Caki2 (cell line): ENCODE measurements around the gene RPS29. TPM values are rescaled to one million over a fixed set of nuclear protein-coding genes. Genes with fewer than 3 reads are reported as not detected.
"Not testable (repeated sequence)": the region's sequence is repeated elsewhere in the genome, so short reads cannot be mapped to it uniquely, and the experiment has no call there.

Source experiments
- DNase-seq: peaks from one replicate; pipeline ENCODE4 v3.0.0-alpha.2; 2015; ENCODE audit warnings: low read depth
- in situ Hi-C: cut with HindIII; loops from 2 replicates; pipeline ENCODE4 v1.10.0; 2016; ENCODE audit warnings: low sequenced_read_pairs, low pct_unique_long_range_greater_than_20kb, mixed read lengths
- total RNA-seq: library from RNA; depleted of rRNA; stranded (reverse); fragments of >200 nt; shearing (Covaris generic); gene quantifications from 2 replicates; pipeline ENCODE4 v1.2.3, GENCODE V29; 2014; ENCODE audit warnings: low replicate concordance

Gene RPS29
- total RNA-seq, 1 experiment from 2014 or later: 2,537 TPM

DNA sequence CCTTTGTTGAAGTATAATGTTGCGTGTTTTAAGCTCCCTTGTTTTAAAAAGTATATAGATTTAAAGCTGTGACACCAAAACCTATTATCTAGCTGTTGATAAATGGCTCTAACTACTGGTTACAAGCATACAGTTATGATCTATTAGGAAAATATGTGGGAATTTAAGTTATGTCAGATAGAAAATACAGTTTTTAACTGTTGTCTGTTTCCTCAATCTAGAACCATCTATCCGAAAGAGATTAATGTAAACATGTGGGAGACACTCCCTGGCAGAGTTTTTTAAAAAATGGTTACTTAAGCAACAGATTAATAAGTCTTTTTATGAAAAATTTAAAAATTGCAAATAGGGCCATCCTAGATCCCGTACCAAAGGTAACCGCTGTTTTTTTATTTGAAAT, 26.1 kb upstream of the RPS29 start:
- in situ Hi-C loops: no loop called here
- no peak for DNase-seq

DNA sequence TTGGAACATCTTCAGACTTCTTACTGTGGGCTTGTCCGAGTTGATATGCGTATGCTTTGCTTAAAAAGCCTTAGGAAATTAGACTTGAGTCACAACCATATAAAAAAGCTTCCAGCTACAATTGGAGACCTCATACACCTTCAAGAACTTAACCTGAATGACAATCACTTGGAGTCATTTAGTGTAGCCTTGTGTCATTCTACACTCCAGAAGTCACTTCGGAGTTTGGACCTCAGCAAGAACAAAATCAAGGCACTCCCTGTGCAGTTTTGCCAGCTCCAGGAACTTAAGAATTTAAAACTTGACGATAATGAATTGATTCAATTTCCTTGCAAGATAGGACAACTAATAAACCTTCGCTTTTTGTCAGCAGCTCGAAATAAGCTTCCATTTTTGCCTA, 21.4 kb upstream of the RPS29 start:
- in situ Hi-C loops: no loop called here
- no peak for DNase-seq

DNA sequence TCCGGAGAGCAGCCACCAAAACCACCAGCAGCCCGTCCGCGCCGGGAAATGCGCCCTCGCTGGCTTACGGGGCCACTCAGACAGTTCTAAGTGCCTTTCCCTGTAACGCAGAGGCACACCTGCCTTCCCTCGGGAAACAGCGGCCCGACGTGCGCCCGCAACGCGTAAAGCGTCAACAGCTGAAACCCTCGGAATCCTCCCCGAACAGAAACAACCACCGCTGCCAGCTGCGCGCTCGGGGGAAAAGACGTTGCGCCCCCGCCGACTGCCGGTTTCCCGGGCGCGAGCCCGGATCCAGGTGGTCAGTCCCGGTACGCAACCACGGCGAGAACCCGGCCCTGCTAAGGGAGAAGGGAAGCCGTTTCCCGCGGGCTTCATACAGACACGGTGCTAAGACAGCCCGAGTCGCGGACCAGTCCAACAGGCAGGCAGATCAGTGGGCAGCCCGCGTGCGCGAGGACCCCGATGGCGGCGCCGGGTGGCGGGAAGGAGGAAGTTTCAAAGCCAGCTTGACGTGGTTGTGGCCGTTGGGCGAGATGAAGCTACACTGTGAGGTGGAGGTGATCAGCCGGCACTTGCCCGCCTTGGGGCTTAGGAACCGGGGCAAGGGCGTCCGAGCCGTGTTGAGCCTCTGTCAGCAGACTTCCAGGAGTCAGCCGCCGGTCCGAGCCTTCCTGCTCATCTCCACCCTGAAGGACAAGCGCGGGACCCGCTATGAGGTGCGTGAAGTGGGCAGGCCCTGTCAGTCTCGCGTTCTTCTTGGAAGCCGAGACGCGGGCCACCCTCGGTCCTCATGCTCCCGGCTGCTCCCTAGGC, 12.5 kb upstream of the RPS29 start, which contains the start of gene LRR1:
Gene LRR1 (plus strand): TSS at position 456 of the 816 bp plus-strand sequence. CDS start 81 bp downstream, at position 537.
- DNase-seq: peak; percentile 88
- in situ Hi-C loops: no loop called here

DNA sequence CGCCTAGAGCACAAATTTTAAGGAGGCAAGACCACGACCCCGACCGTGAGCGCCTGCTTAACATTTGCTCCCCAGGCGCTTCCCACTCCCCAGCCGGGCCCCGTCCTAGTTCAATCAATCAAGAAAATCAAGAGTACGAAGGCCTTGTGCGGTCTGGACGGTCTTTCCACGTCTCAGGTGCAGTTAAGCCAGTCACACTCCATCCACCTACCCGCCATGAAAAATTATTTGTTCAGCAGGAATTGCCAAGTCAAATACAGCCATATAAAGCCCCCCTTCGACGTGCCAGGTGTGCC, 12.0 kb upstream of the RPS29 start:
- in situ Hi-C loops: no loop called here
- DNase-seq: no peak

DNA sequence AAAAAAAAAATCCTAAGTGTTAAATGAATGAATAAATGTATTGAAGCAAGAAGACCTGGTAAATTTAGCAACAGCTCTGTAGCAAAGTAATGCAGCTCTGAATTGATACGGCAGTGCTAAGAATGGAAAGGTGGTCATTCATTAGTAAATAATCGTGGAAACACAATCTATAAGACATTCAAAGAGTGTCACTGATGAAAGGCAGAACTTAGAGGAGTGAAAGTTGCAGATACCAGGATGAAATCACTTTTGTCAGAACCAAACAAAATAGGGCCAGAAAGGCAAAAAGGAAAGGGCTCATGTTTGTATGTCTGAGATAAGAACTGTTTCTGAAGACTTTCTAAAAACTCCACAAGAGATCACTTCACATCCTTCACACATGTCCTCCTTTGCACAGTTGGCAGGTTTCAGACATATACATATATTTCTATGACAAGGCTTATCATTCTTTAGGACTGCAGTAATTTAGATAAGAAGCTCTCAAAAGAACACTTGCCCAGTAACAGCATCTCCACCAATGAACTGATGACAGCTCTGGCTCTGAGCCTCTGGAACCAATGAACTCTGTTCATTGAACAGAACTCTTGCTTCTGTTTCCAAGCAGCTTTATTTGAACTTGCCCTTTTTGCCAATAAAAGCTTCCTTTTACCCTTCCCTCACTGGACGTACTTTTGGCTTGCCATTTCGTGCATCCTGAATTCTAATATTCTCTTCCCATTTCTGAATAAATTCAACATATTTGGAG, 8.3 kb upstream of the RPS29 start:
- in situ Hi-C loops: no loop called here
- DNase-seq: no peak

DNA sequence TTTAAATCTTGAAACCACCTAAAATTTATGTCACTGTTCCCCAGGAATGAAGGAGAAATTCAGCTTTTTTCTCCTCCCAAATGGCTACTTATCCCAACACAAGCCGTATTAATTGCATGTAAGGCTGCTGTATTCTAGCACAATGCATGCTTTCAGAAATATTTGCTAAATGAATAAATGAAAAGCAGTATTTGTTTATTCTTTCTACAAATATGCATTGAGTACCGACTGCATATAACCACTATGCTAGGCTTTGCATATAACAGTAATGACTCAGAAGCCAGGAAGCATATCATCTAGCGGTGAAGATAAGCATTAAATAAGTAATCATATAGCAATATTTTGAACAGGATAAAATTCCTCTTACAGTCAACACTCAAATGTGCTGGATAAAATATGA, 6.8 kb upstream of the RPS29 start:
- DNase-seq: no peak
- in situ Hi-C loops: no loop called here

DNA sequence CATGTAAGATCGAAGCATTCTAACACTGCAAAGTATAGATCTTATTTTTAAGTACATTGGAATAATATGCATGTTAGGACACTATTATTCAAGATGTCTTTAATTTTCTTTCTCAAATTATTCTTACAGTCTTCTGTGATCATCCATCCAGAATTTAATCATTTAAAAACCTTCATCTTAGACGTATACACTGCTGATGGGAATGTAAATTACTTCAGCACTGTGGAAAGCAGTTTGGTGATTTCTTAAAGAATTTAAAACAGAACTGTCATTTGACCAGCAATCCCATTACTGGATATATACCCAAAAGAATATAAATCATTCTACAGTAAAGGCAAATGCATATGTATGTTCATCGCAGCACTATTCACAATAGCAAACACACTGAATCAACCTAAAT, 3.2 kb upstream of the RPS29 start:
- no peak for DNase-seq
- in situ Hi-C loops: no loop called here

DNA sequence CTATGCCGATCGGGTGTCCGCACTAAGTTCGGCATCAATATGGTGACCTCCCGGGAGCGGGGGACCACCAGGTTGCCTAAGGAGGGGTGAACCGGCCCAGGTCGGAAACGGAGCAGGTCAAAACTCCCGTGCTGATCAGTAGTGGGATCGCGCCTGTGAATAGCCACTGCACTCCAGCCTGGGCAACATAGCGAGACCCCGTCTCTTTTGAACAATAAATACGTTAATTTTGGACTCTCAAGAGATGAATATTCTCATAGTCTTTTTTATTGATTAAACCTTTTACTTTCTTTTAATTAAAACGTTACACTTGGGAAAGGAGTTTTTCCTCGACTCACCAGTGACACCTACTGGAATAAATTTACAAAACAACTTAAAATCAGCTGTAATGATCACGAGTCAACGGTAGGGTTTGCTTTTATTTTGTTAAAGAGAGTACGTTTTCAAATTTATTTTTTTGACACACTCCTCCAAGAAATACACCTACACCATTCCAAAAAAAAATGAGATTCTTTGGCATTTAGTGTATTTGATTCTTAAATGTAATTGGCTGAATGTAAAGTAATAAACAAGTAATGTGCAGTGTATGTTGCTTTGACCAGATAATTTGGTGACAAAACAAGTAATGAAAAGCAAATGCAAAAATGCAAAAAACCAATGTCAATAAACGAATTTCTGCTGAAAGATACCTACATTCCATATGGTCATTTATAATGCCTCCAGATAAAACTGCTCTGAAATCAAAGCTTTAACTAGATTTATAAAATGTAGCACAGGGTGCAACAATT, 687 bp upstream of the RPS29 start:
- in situ Hi-C loops: no loop called here
- DNase-seq: peak; percentile 82

DNA sequence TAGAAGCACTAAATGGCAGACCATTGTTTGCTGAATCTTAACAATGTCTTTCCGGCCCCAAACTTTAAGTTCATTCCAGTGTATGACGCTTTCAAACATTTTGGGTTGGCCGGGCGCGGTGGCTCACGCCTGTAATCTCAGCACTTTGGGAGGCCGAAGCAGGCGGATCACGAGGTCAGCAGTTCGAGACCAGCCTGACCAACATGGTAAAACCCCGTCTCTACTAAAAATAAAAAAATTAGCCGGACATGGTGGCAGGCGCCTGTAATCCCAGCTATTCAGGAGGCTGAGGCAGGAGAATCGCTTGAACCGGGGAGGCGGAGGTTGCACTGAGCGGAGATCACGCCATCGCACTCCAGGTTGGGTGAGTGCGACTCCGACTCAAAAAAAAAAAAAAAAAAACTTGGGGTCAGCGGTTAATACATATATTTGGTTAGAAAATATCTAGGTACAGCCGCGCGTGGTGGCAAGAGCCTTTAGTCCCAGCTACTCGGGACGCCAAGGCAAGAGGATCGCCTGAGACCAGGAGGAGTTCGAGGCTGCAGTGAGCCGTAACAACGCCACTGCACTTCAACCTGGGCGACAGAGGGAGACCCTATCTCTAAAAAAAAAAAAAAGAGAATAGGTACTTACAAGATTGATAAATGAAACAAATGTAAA, 1.1 kb downstream of the RPS29 start:
- in situ Hi-C loops, DNase-seq: not testable (repeated sequence)

DNA sequence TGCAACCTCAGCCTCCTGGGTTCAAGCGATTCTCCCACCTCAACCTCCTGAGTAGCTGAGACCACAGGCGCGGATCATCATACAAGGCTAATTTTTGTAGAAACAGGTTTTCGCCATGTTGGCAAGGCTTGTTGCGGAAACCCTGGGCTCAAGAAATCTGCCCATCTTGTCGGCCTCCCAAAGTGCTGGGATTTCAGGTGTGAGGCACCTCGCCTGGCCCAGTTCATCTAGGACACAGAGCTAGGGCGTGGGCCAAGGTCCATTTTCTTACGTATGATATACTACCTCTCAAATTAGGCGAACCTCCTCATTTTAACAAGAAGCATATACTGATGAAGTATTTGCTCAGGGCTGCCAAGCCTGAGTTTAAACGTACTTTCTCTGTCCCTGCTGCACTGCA, 2.1 kb downstream of the RPS29 start:
- in situ Hi-C loops: no loop called here
- no peak for DNase-seq

DNA sequence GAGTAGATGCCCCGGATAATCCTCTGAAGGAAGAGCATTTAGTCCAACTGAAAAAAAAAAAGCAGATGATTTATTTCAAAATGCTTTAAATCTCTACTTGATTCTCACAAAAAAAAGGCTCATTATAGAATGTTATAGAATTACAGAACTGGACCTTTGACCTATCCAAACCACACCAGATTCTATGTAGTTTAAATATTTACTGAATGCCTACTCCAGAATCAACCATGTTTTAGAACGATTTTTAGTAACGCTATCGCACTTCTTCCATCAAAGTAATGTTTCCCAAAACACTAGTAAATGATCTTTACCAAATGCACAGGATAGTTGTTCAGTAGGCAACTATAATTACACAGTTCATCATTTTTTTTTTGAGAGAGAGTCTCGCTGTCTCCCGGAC, 2.6 kb downstream of the RPS29 start:
- in situ Hi-C loops: no loop called here
- DNase-seq: no peak

DNA sequence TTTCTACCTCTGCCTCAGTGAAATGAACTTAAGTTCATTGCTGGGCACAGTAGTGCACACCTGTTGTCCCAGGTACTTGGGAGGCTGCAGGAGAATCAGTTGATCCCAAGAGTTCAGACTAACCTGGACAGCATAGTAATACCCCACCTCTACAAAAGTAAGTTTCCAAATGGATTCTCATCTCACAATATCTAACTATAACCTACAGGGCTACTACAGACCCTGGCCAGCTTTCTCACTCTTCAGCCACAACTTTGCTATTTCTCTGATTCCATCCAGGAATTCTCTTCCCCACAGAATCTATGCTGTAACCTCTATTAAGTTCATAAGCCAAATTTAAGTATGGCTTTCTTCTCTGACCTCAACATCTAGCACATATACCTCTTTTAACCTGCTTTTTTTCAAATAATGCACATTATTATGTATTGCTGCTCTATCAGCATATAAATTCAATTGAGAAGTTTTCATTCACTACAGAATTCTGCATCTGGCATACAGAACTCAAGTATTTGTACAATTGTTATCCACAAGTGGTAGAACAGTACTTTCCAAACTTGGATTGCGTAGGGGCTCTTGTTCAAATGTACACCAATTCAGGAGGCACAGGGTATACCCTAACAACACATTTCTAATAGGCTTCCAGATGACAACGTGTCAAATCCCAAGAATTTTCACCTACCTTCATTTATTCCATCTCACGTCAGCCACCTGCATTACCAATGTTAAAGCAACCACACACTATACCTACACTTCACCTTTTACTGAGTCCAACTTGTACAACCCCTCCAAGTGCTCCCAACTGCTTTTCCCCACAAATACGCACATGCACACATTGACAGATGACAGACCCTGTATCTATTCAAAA, 3.8 kb downstream of the RPS29 start:
- no peak for DNase-seq
- in situ Hi-C loops: no loop called here

DNA sequence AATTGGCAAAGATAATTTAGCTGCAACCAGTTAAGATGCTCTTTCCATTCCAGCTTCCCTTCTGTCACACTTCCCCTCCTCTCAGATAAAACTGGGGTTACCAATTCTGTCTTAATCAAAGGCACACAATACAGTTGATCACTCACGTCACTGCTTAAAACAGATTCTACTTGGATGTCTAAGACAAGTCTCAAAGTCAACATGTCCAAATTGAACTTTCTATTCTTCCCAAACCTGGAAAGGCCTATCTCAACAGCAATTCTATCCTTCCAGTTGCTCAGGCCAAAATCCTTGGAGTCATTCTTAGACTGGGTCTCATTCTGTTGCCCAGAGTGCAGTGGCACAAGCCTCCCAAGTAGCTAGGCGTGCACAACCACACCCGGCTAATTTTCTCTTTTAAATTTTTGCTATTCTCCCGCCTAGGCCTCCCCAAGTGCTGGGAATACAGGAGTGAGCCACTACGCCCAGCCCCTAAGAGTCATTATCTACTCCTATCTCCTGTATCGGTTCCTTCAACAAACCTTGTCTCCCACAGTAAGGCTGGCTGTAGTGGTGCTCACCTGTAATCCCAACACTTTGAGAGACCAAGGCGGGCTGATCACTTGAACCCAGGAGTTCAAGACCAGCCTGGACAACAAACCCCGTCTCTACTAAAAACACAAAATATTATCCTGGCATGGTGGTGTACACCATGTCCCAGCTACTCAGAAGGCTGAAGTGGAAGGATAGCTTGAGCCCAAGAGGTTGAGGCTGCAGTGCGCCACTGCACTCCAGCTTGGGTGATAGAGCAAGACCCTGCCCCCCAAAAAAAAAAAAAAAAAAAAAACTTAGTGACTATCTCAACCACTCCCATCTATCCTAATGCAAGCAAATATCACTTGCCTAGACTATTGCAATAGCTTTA, 4.7 kb downstream of the RPS29 start:
- in situ Hi-C loops: no loop called here

DNA sequence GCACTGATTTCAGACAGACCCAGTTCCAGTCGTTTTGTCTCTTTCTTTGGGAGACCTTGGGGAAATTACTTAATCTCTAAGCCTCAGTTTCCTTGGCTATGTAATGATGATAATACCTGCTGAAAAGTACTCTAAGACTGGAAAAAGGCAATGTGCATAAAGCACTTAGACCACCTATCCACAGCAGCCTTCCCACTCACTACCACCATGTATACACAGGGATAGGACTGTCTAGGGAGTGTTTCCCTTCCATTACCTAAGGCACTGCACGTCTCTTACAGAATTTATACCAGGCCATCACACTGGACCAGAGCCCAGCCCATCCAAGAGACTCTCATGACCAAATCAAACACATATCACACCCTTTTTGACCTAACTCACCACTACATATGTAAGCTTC, 6.3 kb downstream of the RPS29 start:
- DNase-seq: no peak
- in situ Hi-C loops: no loop called here

More for the DNA sequence above, 4.7 kb downstream of the RPS29 start:
- no peak for DNase-seq

DNA sequence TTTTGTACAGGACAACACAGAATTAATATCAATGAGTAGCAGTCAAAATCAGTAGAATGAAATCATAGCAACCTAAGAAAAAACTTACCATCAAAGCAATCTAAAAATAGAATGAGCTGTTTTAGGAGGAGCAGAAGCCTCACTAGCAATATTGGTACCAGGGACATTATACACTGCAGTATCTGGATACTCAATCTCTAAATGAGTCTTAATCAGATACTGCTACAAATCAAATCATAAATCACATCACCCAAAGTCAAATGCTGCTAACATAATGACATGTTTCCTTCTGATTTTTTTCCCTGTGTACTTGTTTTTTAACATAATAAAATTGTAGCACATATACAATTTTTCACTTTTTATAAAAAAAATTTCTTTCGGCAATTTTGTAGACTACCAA, 8.0 kb downstream of the RPS29 start:
- in situ Hi-C loops: no loop called here
- no peak for DNase-seq

DNA sequence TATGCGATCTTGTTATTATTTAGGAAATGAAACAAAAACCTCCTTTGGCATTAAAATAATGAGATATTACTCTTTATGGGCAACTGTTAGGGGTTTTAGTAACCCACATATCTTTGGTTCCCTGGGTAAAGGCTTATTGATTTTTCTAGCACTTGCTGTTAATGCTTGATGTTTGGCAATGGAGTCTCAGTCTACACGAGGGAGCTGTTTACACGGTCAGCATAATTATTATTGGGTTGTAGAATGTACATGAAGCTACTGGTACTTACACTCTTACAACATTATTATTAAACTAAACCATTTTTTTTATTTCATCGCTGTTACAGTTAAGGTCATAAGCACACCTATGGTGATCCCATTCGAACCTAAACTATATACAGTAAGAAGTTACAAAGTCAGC, 12.1 kb downstream of the RPS29 start:
- DNase-seq: no peak
- in situ Hi-C loops: no loop called here

DNA sequence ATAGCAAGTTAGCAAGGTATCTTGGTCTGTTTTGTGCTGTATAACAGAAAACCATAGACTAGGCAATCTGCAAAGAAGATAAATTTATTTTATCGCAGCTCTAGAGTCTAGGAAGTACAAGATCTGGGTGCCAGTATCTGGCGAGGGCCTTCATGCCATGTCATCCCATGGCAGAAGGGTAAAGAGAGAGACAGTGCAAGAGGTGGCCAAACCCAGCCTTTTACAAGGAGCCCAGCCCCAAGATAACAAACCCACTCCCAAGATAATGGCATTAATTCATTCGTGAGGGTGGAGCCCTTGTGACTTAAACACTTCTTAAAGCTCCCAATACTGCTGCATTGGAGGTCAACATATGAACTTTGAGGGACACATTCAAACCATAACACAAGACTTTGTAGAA, 16.9 kb downstream of the RPS29 start:
- in situ Hi-C loops: no loop called here
- no peak for DNase-seq
